Glutamatergic neuron (in vitro differentiated cells): ENCODE measurements around the gene C17orf67. TPM values are rescaled to one million over a fixed set of nuclear protein-coding genes. Genes with fewer than 3 reads are reported as not detected.

Source experiments
- DNase-seq: peaks from one replicate; pipeline ENCODE4 v3.0.0; 2022
- H3K27ac Mint-ChIP-seq: one replicate; pipeline ENCODE4 v1.8.0; 2020; ENCODE audit warnings: mild to moderate bottlenecking, mixed read lengths, inconsistent platforms; ENCODE audit not compliant: unreplicated experiment
- H3K27me3 Mint-ChIP-seq: one replicate; pipeline ENCODE4 v1.8.0; 2020; ENCODE audit warnings: mild to moderate bottlenecking, moderate library complexity, mixed read lengths, inconsistent platforms; ENCODE audit not compliant: unreplicated experiment
- H3K36me3 Mint-ChIP-seq: one replicate; pipeline ENCODE4 v1.8.0; 2020; ENCODE audit warnings: mild to moderate bottlenecking, mixed read lengths, inconsistent platforms; ENCODE audit not compliant: unreplicated experiment
- H3K4me1 Mint-ChIP-seq: one replicate; pipeline ENCODE4 v1.8.0; 2020; ENCODE audit warnings: mild to moderate bottlenecking, low read depth, mixed read lengths, inconsistent platforms; ENCODE audit not compliant: unreplicated experiment
- H3K4me3 Mint-ChIP-seq: one replicate; pipeline ENCODE4 v1.8.0; 2020; ENCODE audit warnings: mild to moderate bottlenecking, mixed read lengths, inconsistent platforms; ENCODE audit not compliant: unreplicated experiment
- H3K9me3 Mint-ChIP-seq: one replicate; pipeline ENCODE4 v1.8.0; 2020; ENCODE audit warnings: mild to moderate bottlenecking, moderate library complexity, mixed read lengths, inconsistent platforms; ENCODE audit not compliant: unreplicated experiment
- CTCF ChIP-seq: fragments of 200-600 bp; sonication (generic); IDR thresholded peaks from one replicate; pipeline ENCODE4 v1.5.0; 2021; ENCODE audit not compliant: partially characterized antibody, unreplicated experiment
- total RNA-seq: library from RNA; stranded (reverse); fragmentation: NEBNext Ultra II Directional; extraction: Animal tissue kit (Norgen Biotek cat#: 25700); gene quantifications from one replicate; pipeline ENCODE4 v1.2.1, GENCODE V29; 2021; ENCODE audit not compliant: unreplicated experiment

C17orf67 gene
- total RNA-seq, 1 donor from 2014 or later = not detected

- DNase-seq = peak; percentile 47
- H3K4me3 Mint-ChIP-seq = no peak overlapping the region
- no peaks in the 10 kb centered on the region for H3K27me3 Mint-ChIP-seq
- no peak overlapping the region for H3K27ac Mint-ChIP-seq
- peaks cover 5% of the 10 kb centered on the region for H3K4me1 Mint-ChIP-seq
- no peaks in the 10 kb centered on the region for H3K36me3 Mint-ChIP-seq
- H3K9me3 Mint-ChIP-seq = no peaks in the 10 kb centered on the region
- TF ChIP-seq CTCF = no peak
Observed at GRCh38 chr17:56810343-56810742, 23.4 kb downstream of the C17orf67 start.

GRCh38 chr17:56809820-56810179, 23.9 kb downstream of the C17orf67 start:
- no peak for TF ChIP-seq CTCF
- Mint-ChIP-seq H3K4me3 (no peak overlapping the region), H3K27ac (no peak overlapping the region), H3K9me3 (no peaks in the 10 kb centered on the region), H3K4me1 (peaks cover 5% of the 10 kb centered on the region), H3K27me3 (no peaks in the 10 kb centered on the region), H3K36me3 (no peaks in the 10 kb centered on the region)
- DNase-seq = no peak

GRCh38 chr17:56809106-56809819, 24.5 kb downstream of the C17orf67 start:
- Mint-ChIP-seq H3K4me3 (no peak overlapping the region), H3K4me1 (peaks cover 5% of the 10 kb centered on the region), H3K27ac (no peak overlapping the region), H3K9me3 (no peaks in the 10 kb centered on the region), H3K36me3 (no peaks in the 10 kb centered on the region), H3K27me3 (no peaks in the 10 kb centered on the region)
- DNase-seq = no peak
- no peak for TF ChIP-seq CTCF

- DNase-seq = no peak
- H3K27me3 Mint-ChIP-seq = no peaks in the 10 kb centered on the region
- TF ChIP-seq CTCF = no peak
- H3K4me3 Mint-ChIP-seq = no peak overlapping the region
- H3K36me3 Mint-ChIP-seq = no peaks in the 10 kb centered on the region
- no peak overlapping the region for H3K27ac Mint-ChIP-seq
- no peaks in the 10 kb centered on the region for H3K9me3 Mint-ChIP-seq
- peaks cover 5% of the 10 kb centered on the region for H3K4me1 Mint-ChIP-seq
Observed at GRCh38 chr17:56808503-56808902, 25.2 kb downstream of the C17orf67 start.

- Mint-ChIP-seq H3K36me3 (no peaks in the 10 kb centered on the region), H3K4me3 (no peak overlapping the region), H3K27me3 (no peaks in the 10 kb centered on the region), H3K4me1 (peaks cover 5% of the 10 kb centered on the region), H3K27ac (no peak overlapping the region), H3K9me3 (no peaks in the 10 kb centered on the region)
- DNase-seq = no peak
- no peak for TF ChIP-seq CTCF
Observed at GRCh38 chr17:56807723-56808122, 26.0 kb downstream of the C17orf67 start.
